GM23248 (cell line): ENCODE data around the gene PLIN1. TPM values are rescaled to one million over a fixed set of nuclear protein-coding genes. Genes with fewer than 3 reads are reported as not detected.
A peak's percentile ranks its signal among the peaks of the same experiment; 100 is the strongest.

Source experiments
- DNase-seq: peaks from one replicate; pipeline ENCODE4 v3.0.0-alpha.2; 2015
- H2AFZ ChIP-seq: fragments of 200-600 bp; sonication (generic); 2 replicates; pipeline ENCODE4 v1.6.1; 2016; ENCODE audit warnings: antibody characterized with exemption
- H3F3A ChIP-seq: fragments of 200-600 bp; sonication (generic); 2 replicates; pipeline ENCODE4 v1.6.1; 2016; ENCODE audit warnings: mild to moderate bottlenecking, antibody characterized with exemption, mixed run types; ENCODE audit not compliant: insufficient read depth
- H3K27ac ChIP-seq: fragments of 200-600 bp; sonication (generic); 2 replicates; pipeline ENCODE4 v1.5.1; 2016; ENCODE audit warnings: mild to moderate bottlenecking
- H3K27me3 ChIP-seq: fragments of 200-600 bp; sonication (generic); replicated peaks from 2 replicates; pipeline ENCODE4 v1.6.1; 2016; ENCODE audit warnings: mild to moderate bottlenecking; ENCODE audit not compliant: insufficient read depth
- H3K36me3 ChIP-seq: fragments of 200-600 bp; sonication (generic); 2 replicates; pipeline ENCODE4 v1.6.1; 2016; ENCODE audit warnings: low read depth, mild to moderate bottlenecking
- H3K4me1 ChIP-seq: fragments of 200-600 bp; sonication (generic); 2 replicates; pipeline ENCODE4 v1.6.1; 2016; ENCODE audit warnings: mild to moderate bottlenecking; ENCODE audit not compliant: insufficient read depth
- H3K4me2 ChIP-seq: fragments of 200-600 bp; sonication (generic); one replicate; pipeline ENCODE4 v1.6.1; 2016; ENCODE audit warnings: mild to moderate bottlenecking; ENCODE audit not compliant: unreplicated experiment
- H3K4me3 ChIP-seq: fragments of 200-600 bp; sonication (generic); 2 replicates; pipeline ENCODE4 v1.5.1; 2016; ENCODE audit warnings: mild to moderate bottlenecking
- H3K79me2 ChIP-seq: fragments of 200-600 bp; sonication (generic); 2 replicates; pipeline ENCODE4 v1.6.1; 2016; ENCODE audit warnings: mild to moderate bottlenecking; ENCODE audit not compliant: insufficient read depth
- H3K9ac ChIP-seq: fragments of 200-600 bp; sonication (generic); 2 replicates; pipeline ENCODE4 v1.6.1; 2016; ENCODE audit warnings: mild to moderate bottlenecking
- H3K9me2 ChIP-seq: fragments of 200-600 bp; sonication (generic); 2 replicates; pipeline ENCODE4 v1.6.1; 2016; ENCODE audit warnings: mixed run types, mild to moderate bottlenecking, moderate library complexity; ENCODE audit not compliant: insufficient read depth
- H3K9me3 ChIP-seq: fragments of 200-600 bp; sonication (generic); one replicate; pipeline ENCODE4 v1.6.1; 2017; ENCODE audit warnings: low read depth
- H4K20me1 ChIP-seq: fragments of 200-600 bp; sonication (generic); 2 replicates; pipeline ENCODE4 v1.6.0; 2016; ENCODE audit not compliant: insufficient read depth
- EZH2 ChIP-seq: fragments of 200-600 bp; sonication (generic); IDR thresholded peaks from 2 replicates; pipeline ENCODE4 v1.6.1; 2018; ENCODE audit warnings: antibody characterized with exemption, mild to moderate bottlenecking; ENCODE audit not compliant: insufficient read depth, poor library complexity, severe bottlenecking
- EZH2phosphoT487 ChIP-seq: fragments of 200-600 bp; sonication (generic); IDR thresholded peaks from 2 replicates; pipeline ENCODE4 v1.6.1; 2018; ENCODE audit warnings: antibody characterized with exemption, moderate library complexity, mild to moderate bottlenecking, low read depth; ENCODE audit not compliant: insufficient read depth
- WGBS, 2 experiments: methylation state at CpG; one replicate each; pipeline ENCODE4 v1.1.6; 2015 to 2017; ENCODE audit warnings: low lambda C conversion rate in 2 of 2, low coverage in 1 of 2; ENCODE audit errors: missing lambda C conversion rate in 2 of 2; 5-methylcytosine and 5-hydroxymethylcytosine counted together
- in situ Hi-C: fragments of 300-500 bp; cut with MboI; formaldehyde crosslinking; loops from 2 replicates; pipeline ENCODE4 v1.15.0; 2020
- polyA plus RNA-seq: library from polyadenylated mRNA; unstranded; fragments of >200 nt; fragmentation: Nextera tagmentation; extraction: Ambion mirVana; gene quantifications from 2 replicates; pipeline ENCODE4 v1.2.1, GENCODE V29; 2016
- total RNA-seq: library from RNA; depleted of rRNA; stranded (reverse); fragments of >200 nt; shearing (Covaris generic); gene quantifications from 2 replicates; pipeline ENCODE4 v1.2.3, GENCODE V29; 2014

PLIN1 gene
- total and polyA plus RNA-seq, 2 experiments from 2014 or later, result not detected

GRCh38 chr15:89675606-89676005, 3.6 kb downstream of the PLIN1 start:
- Histone ChIP-seq H4K20me1 (no peaks in the 10 kb centered on the region), H3F3A (0 out of 2 replicates have a peak, but pooled peaks cover 11% of the 10 kb centered on the region), H3K27me3 (no peaks in the 10 kb centered on the region), H3K9me3 (no peaks in the 10 kb centered on the region), H3K4me1 (peaks cover 8% of the 10 kb centered on the region), H2AFZ (no peak overlapping the region), H3K4me3 (no peak overlapping the region), H3K9me2 (no peaks in the 10 kb centered on the region), H3K9ac (no peak overlapping the region), H3K4me2 (no peak overlapping the region), H3K79me2 (no peaks in the 10 kb centered on the region), H3K27ac (no peak overlapping the region), H3K36me3 (no peaks in the 10 kb centered on the region)
- 64 to 77% methylated on average over 6 of the region's 6 CpGs for WGBS, 2 experiments
- in situ Hi-C loops, result no loop called here
- TF ChIP-seq EZH2 (no peak), EZH2phosphoT487 (no peak)
- DNase-seq, result no peak

GRCh38 chr15:89674526-89674925, 4.6 kb downstream of the PLIN1 start:
- no peak for DNase-seq
- H3K79me2 ChIP-seq, result no peaks in the 10 kb centered on the region
- no peaks in the 10 kb centered on the region for H3K27me3 ChIP-seq
- no peaks in the 10 kb centered on the region for H3K4me1 ChIP-seq
- no peak overlapping the region for H3K4me3 ChIP-seq
- H2AFZ ChIP-seq, result no peak overlapping the region
- H3K27ac ChIP-seq, result no peak overlapping the region
- 65 to 66% methylated on average over 4 of the region's 4 CpGs for WGBS, 2 experiments
- H3K9ac ChIP-seq, result no peak overlapping the region
- no peaks in the 10 kb centered on the region for H3K9me3 ChIP-seq
- no peak overlapping the region for H3K4me2 ChIP-seq
- 0 out of 2 replicates have a peak, but pooled peaks cover 2% of the 10 kb centered on the region for H3F3A ChIP-seq
- TF ChIP-seq EZH2phosphoT487 (no peak), EZH2 (no peak)
- in situ Hi-C loops, result no loop called here
- no peaks in the 10 kb centered on the region for H4K20me1 ChIP-seq
- no peaks in the 10 kb centered on the region for H3K9me2 ChIP-seq
- H3K36me3 ChIP-seq, result no peaks in the 10 kb centered on the region

- in situ Hi-C loops, result no loop called here
- TF ChIP-seq EZH2phosphoT487 (no peak), EZH2 (no peak)
- Histone ChIP-seq H4K20me1 (no peaks in the 10 kb centered on the region), H3K4me1 (no peaks in the 10 kb centered on the region), H3K9me2 (no peaks in the 10 kb centered on the region), H3K9me3 (no peaks in the 10 kb centered on the region), H3F3A (no peaks in the 10 kb centered on the region), H3K4me2 (no peak overlapping the region), H3K4me3 (no peak overlapping the region), H3K79me2 (no peaks in the 10 kb centered on the region), H2AFZ (no peak overlapping the region), H3K9ac (no peak overlapping the region), H3K27ac (no peak overlapping the region), H3K27me3 (no peaks in the 10 kb centered on the region), H3K36me3 (no peaks in the 10 kb centered on the region)
- peak; percentile 38 for DNase-seq
- WGBS, 2 experiments, result 53 to 62% methylated on average over 12 of the region's 12 CpGs
Observed at GRCh38 chr15:89673165-89673512, 6.0 kb downstream of the PLIN1 start.

- no peaks in the 10 kb centered on the region for H3K9me2 ChIP-seq
- no peak overlapping the region for H3K4me3 ChIP-seq
- H4K20me1 ChIP-seq, result no peaks in the 10 kb centered on the region
- H2AFZ ChIP-seq, result no peak overlapping the region
- H3K27ac ChIP-seq, result no peak overlapping the region
- in situ Hi-C loops, result no loop called here
- WGBS, 2 experiments, result 82 to 84% methylated on average over 9 to 12 of the region's 12 CpGs
- no peaks in the 10 kb centered on the region for H3F3A ChIP-seq
- H3K9me3 ChIP-seq, result no peaks in the 10 kb centered on the region
- H3K4me2 ChIP-seq, result no peak overlapping the region
- H3K36me3 ChIP-seq, result no peaks in the 10 kb centered on the region
- no peaks in the 10 kb centered on the region for H3K4me1 ChIP-seq
- H3K79me2 ChIP-seq, result no peaks in the 10 kb centered on the region
- H3K27me3 ChIP-seq, result no peaks in the 10 kb centered on the region
- TF ChIP-seq EZH2phosphoT487 (no peak), EZH2 (no peak)
- H3K9ac ChIP-seq, result no peak overlapping the region
- DNase-seq, result peak; percentile 70
Observed at GRCh38 chr15:89672221-89673164, 6.7 kb downstream of the PLIN1 start.
